Kidney (tissue), 14 donors: ENCODE measurements around the gene LDLRAD4. TPM values are rescaled to one million over a fixed set of nuclear protein-coding genes. Genes with fewer than 3 reads are reported as not detected.

Experiments used
- DNase-seq, 5 donors: peaks; one replicate each; pipeline ENCODE4 v3.0.0-alpha.2; 2013 to 2020
- FAIRE-seq: peaks from 2 replicates; lab custom pipeline; 2012; peaks lifted over from hg19 to GRCh38; lab: Jason Lieb, UNC
- H3K27ac ChIP-seq, 2 donors: one replicate each; pipeline ENCODE4 v1.7.0; 2013; ENCODE audit warnings: low read depth in 2 of 2, low read length in 2 of 2, inconsistent platforms in 1 of 2
- H3K27me3 ChIP-seq: one replicate; pipeline ENCODE4 v1.7.1; 2013; ENCODE audit warnings: low read length, inconsistent platforms; ENCODE audit not compliant: control insufficient read depth, insufficient read depth
- H3K36me3 ChIP-seq, 3 donors: one replicate each; pipeline versions ENCODE4 v1.7.0 to v1.7.1; 2013; ENCODE audit warnings: low read length in 3 of 3, control low read depth in 1 of 3, inconsistent platforms in 1 of 3; ENCODE audit not compliant: insufficient read depth in 3 of 3, control insufficient read depth in 2 of 3
- H3K4me1 ChIP-seq, 3 donors: one replicate each; pipeline versions ENCODE4 v1.7.0 to v1.7.1; 2013; ENCODE audit warnings: low read length in 3 of 3, inconsistent platforms in 1 of 3, low read depth in 1 of 3; ENCODE audit not compliant: control insufficient read depth in 2 of 3, insufficient read depth in 2 of 3
- H3K4me3 ChIP-seq, 3 donors: one replicate each; pipeline versions ENCODE4 v1.7.0 to v1.8.1; 2013; ENCODE audit warnings: low read length in 3 of 3, control low read depth in 1 of 3, inconsistent platforms in 1 of 3
- H3K9ac ChIP-seq, 3 donors: one replicate each; pipeline versions ENCODE4 v1.7.0 to v1.7.1; 2013; ENCODE audit warnings: low read length in 3 of 3, control low read depth in 1 of 3, inconsistent platforms in 1 of 3
- H3K9me3 ChIP-seq, 3 donors: one replicate each; pipeline versions ENCODE4 v1.7.0 to v1.7.1; 2013; ENCODE audit warnings: low read length in 3 of 3, control low read depth in 1 of 3, inconsistent platforms in 1 of 3; ENCODE audit not compliant: control insufficient read depth in 2 of 3, insufficient read depth in 1 of 3
- CTCF ChIP-seq: IDR thresholded peaks from 3 replicates; pipeline ENCODE4 v1.5.1; 2012; ENCODE audit warnings: mild to moderate bottlenecking, moderate library complexity, borderline replicate concordance; ENCODE audit not compliant: insufficient read depth; ENCODE audit errors: extremely low read depth
- intact Hi-C: fragments of 100-400 bp; cut with DNase I; formaldehyde crosslinking; loops from one replicate; pipeline ENCODE4 v1.11.1; 2022
- polyA plus RNA-seq: library from polyadenylated mRNA; stranded (reverse); fragments of 350-450 nt; fragmentation: Illumina TruSeq; extraction: RNeasy Lipid Tissue Mini Kit (QIAGEN cat#74804); gene quantifications from one replicate; pipeline ENCODE4 v1.2.3, GENCODE V29; 2014; ENCODE audit warnings: low read depth, low replicate concordance; ENCODE audit not compliant: insufficient read depth
- total RNA-seq: library from RNA; stranded (reverse); fragmentation: NEBNext Ultra II Directional; extraction: Animal tissue kit (Norgen Biotek cat#: 25700); gene quantifications from one replicate; pipeline ENCODE4 v1.2.1, GENCODE V29; 2021
- donor health status: control.
- donor health status: control.
- donor health status: control.
- donor health status: control.
- donor health status: control.
- donor health status: DM: yes; HTN: yes; CAD: no.
- donor health status: Normal renal cell carcinoma (clear cell type).

The LDLRAD4 gene
- total and polyA plus RNA-seq, 2 donors from 2014 or later: 2.3 to 42.3 TPM

- DNase-seq (no peak), FAIRE-seq (no peak)
- no peak overlapping the region for H3K4me3 ChIP-seq
- H3K27me3 ChIP-seq: no peaks in the 10 kb centered on the region
- no peak for TF ChIP-seq CTCF
- intact Hi-C loops: no loop called here
- no peak overlapping the region for H3K9ac ChIP-seq
- H3K36me3 ChIP-seq: no peaks in the 10 kb centered on the region
- H3K27ac ChIP-seq: no peak overlapping the region
- H3K9me3 ChIP-seq: peaks cover 0 to 5% (median 0%) of the 10 kb centered on the region in 3 donors
- H3K4me1 ChIP-seq: no peaks in the 10 kb centered on the region
Measured at GRCh38 chr18:13312515-13312914, 94.0 kb downstream of the LDLRAD4 start.

GRCh38 chr18:13313006-13313686, 94.6 kb downstream of the LDLRAD4 start:
- TF ChIP-seq CTCF: no peak

DNA sequence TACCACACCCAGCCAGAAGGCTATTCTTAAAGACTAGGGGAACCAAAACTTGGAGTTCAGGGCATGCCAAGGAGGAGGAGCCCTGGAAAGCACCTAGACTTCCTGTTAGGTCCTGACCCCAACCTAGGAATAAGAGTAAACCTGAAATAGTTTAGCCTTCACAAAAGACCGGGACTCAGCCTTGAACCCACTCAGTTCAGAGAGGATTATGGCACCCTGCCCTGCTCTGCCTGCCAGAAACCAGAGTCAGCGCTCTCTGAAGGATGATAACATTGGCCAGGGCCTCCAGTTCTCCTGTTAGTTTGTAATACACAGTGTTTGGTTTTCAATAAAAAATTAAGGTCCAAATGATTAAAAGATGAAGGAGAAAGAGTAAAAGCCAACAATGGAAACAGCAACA, 96.4 kb downstream of the LDLRAD4 start:
- H3K4me3 ChIP-seq: no peak overlapping the region
- no peak overlapping the region for H3K27ac ChIP-seq
- FAIRE-seq (no peak), DNase-seq (no peak)
- no peak for TF ChIP-seq CTCF
- no peaks in the 10 kb centered on the region for H3K27me3 ChIP-seq
- H3K9me3 ChIP-seq: peaks cover 0 to 5% (median 0%) of the 10 kb centered on the region in 3 donors
- H3K36me3 ChIP-seq: no peaks in the 10 kb centered on the region
- H3K4me1 ChIP-seq: no peaks in the 10 kb centered on the region
- no peak overlapping the region for H3K9ac ChIP-seq
- intact Hi-C loops: no loop called here

More at GRCh38 chr18:13313006-13313686, 94.6 kb downstream of the LDLRAD4 start:
- intact Hi-C loops: no loop called here
- no peaks in the 10 kb centered on the region for H3K4me1 ChIP-seq
- no peak for FAIRE-seq
- no peaks in the 10 kb centered on the region for H3K27me3 ChIP-seq
- H3K36me3 ChIP-seq: no peaks in the 10 kb centered on the region
- no peak overlapping the region for H3K27ac ChIP-seq
- no peak overlapping the region for H3K4me3 ChIP-seq
- H3K9ac ChIP-seq: no peak overlapping the region
- H3K9me3 ChIP-seq: peaks cover 0 to 5% (median 0%) of the 10 kb centered on the region in 3 donors
- DNase-seq: no peak
